ENCODE results near the gene MYO7B. TPM values are rescaled to one million over a fixed set of nuclear protein-coding genes. Genes with fewer than 3 reads are reported as not detected.

The MYO7B gene
- total and polyA plus RNA-seq, 2 experiments from 2014 or later = 0.06 to 0.12 TPM

GRCh38 chr2:127578411-127578810 is 42.9 kb downstream of the MYO7B start:
- no peak for TF ChIP-seq CTCF (IDR thresholded peaks at IDR 0.05; ENCODE audit: low read depth, low read length)
- no peak overlapping the region for H3K27ac ChIP-seq
- H3K36me3 ChIP-seq = no peaks in the 10 kb centered on the region
- H3K9me3 ChIP-seq (ENCODE audit: low read depth) = no peaks in the 10 kb centered on the region
- no peaks in the 10 kb centered on the region for H3K27me3 ChIP-seq
- H3K4me1 ChIP-seq (ENCODE audit: low read depth) = no peaks in the 10 kb centered on the region
- DNase-seq (ENCODE audit: low read depth in 1 of 2, low spot score in 1 of 2) = no peak
- H3K4me3 ChIP-seq = no peak overlapping the region

- H3K36me3 ChIP-seq = no peaks in the 10 kb centered on the region
- no peak for DNase-seq (ENCODE audit: low read depth in 1 of 2, low spot score in 1 of 2)
- no peak overlapping the region for H3K27ac ChIP-seq
Measured at GRCh38 chr2:127579231-127579630, 43.7 kb downstream of the MYO7B start.

GRCh38 chr2:127580167-127581049 is 44.9 kb downstream of the MYO7B start:
- no peak for DNase-seq (ENCODE audit: low read depth in 1 of 2, low spot score in 1 of 2)
- Histone ChIP-seq H3K4me1 (ENCODE audit: low read depth) (no peaks in the 10 kb centered on the region), H3K4me3 (no peak overlapping the region), H3K27me3 (no peaks in the 10 kb centered on the region), H3K27ac (no peak overlapping the region), H3K36me3 (no peaks in the 10 kb centered on the region), H3K9me3 (ENCODE audit: low read depth) (no peaks in the 10 kb centered on the region)
- TF ChIP-seq CTCF (IDR thresholded peaks at IDR 0.05; ENCODE audit: low read depth, low read length) = no peak

More at GRCh38 chr2:127579231-127579630, 43.7 kb downstream of the MYO7B start:
- H3K4me1 ChIP-seq (ENCODE audit: low read depth) = no peaks in the 10 kb centered on the region
- no peaks in the 10 kb centered on the region for H3K9me3 ChIP-seq (ENCODE audit: low read depth)
- TF ChIP-seq CTCF (IDR thresholded peaks at IDR 0.05; ENCODE audit: low read depth, low read length) = no peak
- no peak overlapping the region for H3K4me3 ChIP-seq
- H3K27me3 ChIP-seq = no peaks in the 10 kb centered on the region

GRCh38 chr2:127581050-127581345 is 45.5 kb downstream of the MYO7B start:
- no peak for DNase-seq (ENCODE audit: low read depth in 1 of 2, low spot score in 1 of 2)
- no peak for TF ChIP-seq CTCF (IDR thresholded peaks at IDR 0.05; ENCODE audit: low read depth, low read length)
- H3K4me3 ChIP-seq = no peak overlapping the region
- H3K27me3 ChIP-seq = no peaks in the 10 kb centered on the region
- H3K36me3 ChIP-seq = no peaks in the 10 kb centered on the region
- H3K4me1 ChIP-seq (ENCODE audit: low read depth) = no peaks in the 10 kb centered on the region
- no peaks in the 10 kb centered on the region for H3K9me3 ChIP-seq (ENCODE audit: low read depth)
- H3K27ac ChIP-seq = no peak overlapping the region

- Histone ChIP-seq H3K27me3 (no peaks in the 10 kb centered on the region), H3K4me3 (no peak overlapping the region), H3K9me3 (ENCODE audit: low read depth) (no peaks in the 10 kb centered on the region), H3K36me3 (no peaks in the 10 kb centered on the region), H3K4me1 (ENCODE audit: low read depth) (no peaks in the 10 kb centered on the region), H3K27ac (no peak overlapping the region)
- no peak for DNase-seq (ENCODE audit: low read depth in 1 of 2, low spot score in 1 of 2)
- no peak for TF ChIP-seq CTCF (IDR thresholded peaks at IDR 0.05; ENCODE audit: low read depth, low read length)
Measured at GRCh38 chr2:127581516-127582490, 46.3 kb downstream of the MYO7B start.
